ENCODE data around the gene KRT20.

- TF ChIP-seq CTCF (IDR thresholded peaks at IDR 0.05): no peak
- TF ChIP-seq POLR2A (IDR thresholded peaks at IDR 0.05): no peak
- no peak for TF ChIP-seq EP300 (IDR thresholded peaks at IDR 0.05)
- TF ChIP-seq POLR2AphosphoS5 (IDR thresholded peaks at IDR 0.05): no peak
These were observed 35.3 kb downstream of the KRT20 start for GRCh38 chr17:40849723-40850122.

Measured in stomach (tissue), 4 donors.